AG09319 (cell line): ENCODE results near the gene LRRC8C.

Experiments used
- DNase-seq: peaks from one replicate; pipeline ENCODE4 v3.0.0-alpha.2; 2010; ENCODE audit warnings: low read depth; ENCODE audit errors: extremely low read depth
- CTCF ChIP-seq: IDR thresholded peaks from 2 replicates; pipeline ENCODE4 v1.5.1; 2011; ENCODE audit warnings: low read depth, mild to moderate bottlenecking, inconsistent platforms, low read length, moderate library complexity

LRRC8C gene

GRCh38 chr1:89736937-89737733 is 104.2 kb downstream of the LRRC8C start:
- TF ChIP-seq CTCF, result no peak
- DNase-seq, result no peak

- no peak for TF ChIP-seq CTCF
- DNase-seq, result no peak
Observed at GRCh38 chr1:89737985-89738510, 105.1 kb downstream of the LRRC8C start.

- no peak for DNase-seq
Observed at GRCh38 chr1:89739013-89739843, 106.3 kb downstream of the LRRC8C start.

GRCh38 chr1:89739844-89740216 is 106.9 kb downstream of the LRRC8C start:
- TF ChIP-seq CTCF, result no peak
- DNase-seq, result no peak

More at GRCh38 chr1:89739013-89739843, 106.3 kb downstream of the LRRC8C start:
- no peak for TF ChIP-seq CTCF

GRCh38 chr1:89743788-89744187 is 110.9 kb downstream of the LRRC8C start:
- peak; percentile 55 for DNase-seq
- no peak for TF ChIP-seq CTCF

GRCh38 chr1:89746424-89747149 is 113.7 kb downstream of the LRRC8C start:
- no peak for DNase-seq
- TF ChIP-seq CTCF, result no peak

- DNase-seq, result no peak
- TF ChIP-seq CTCF, result no peak
Observed at GRCh38 chr1:89753761-89754160, 120.8 kb downstream of the LRRC8C start.
